WTC11 (cell line): ENCODE measurements around the gene ATG2A. TPM values are rescaled to one million over a fixed set of nuclear protein-coding genes. Genes with fewer than 3 reads are reported as not detected.

Experiments used
- ATAC-seq: fragments of 200-7000 bp; cut with Tn5 transposase; 2 replicates; pipeline ENCODE4 v1.10.0; 2021; ENCODE audit warnings: mild to moderate bottlenecking, moderate library complexity
- CTCF ChIA-PET: fragments of 300-600 bp; sonication (Branson Sonifier 250); formaldehyde crosslinking; loops from one replicate; lab custom pipeline; 2021; ENCODE audit warnings: antibody characterized with exemption; lab: Charles Lee
- POLR2A ChIA-PET: fragments of 350-600 bp; sonication (Branson Sonifier 250); formaldehyde crosslinking; loops from one replicate; lab custom pipeline; 2021; ENCODE audit warnings: antibody characterized with exemption; lab: Charles Lee
- DNase-seq: peaks from one replicate; pipeline ENCODE4 v3.0.0; 2021; ENCODE audit warnings: low spot score
- H3K27ac Mint-ChIP-seq: 2 replicates; pipeline ENCODE4 v1.8.0; 2021; ENCODE audit warnings: mixed read lengths
- H3K27me3 Mint-ChIP-seq: 2 replicates; pipeline ENCODE4 v1.8.0; 2021; ENCODE audit warnings: low read depth, mild to moderate bottlenecking, moderate library complexity, mixed read lengths
- H3K36me3 Mint-ChIP-seq: 2 replicates; pipeline ENCODE4 v1.8.0; 2021; ENCODE audit warnings: mixed read lengths
- H3K4me1 Mint-ChIP-seq: 2 replicates; pipeline ENCODE4 v1.8.0; 2022; ENCODE audit warnings: mixed read lengths
- H3K4me3 Mint-ChIP-seq: 2 replicates; pipeline ENCODE4 v1.8.0; 2021; ENCODE audit warnings: mild to moderate bottlenecking, moderate library complexity, mixed read lengths
- H3K9me3 Mint-ChIP-seq: 2 replicates; pipeline ENCODE4 v1.8.0; 2021; ENCODE audit warnings: mixed read lengths
- FOXJ3 ChIP-seq: sonication (generic); formaldehyde crosslinking; IDR thresholded peaks from 2 replicates; pipeline ENCODE4 v1.9.0; 2021; ENCODE audit warnings: missing genetic modification reagents, mild to moderate bottlenecking, borderline replicate concordance
- GABPB1 ChIP-seq: sonication (generic); formaldehyde crosslinking; IDR thresholded peaks from 2 replicates; pipeline ENCODE4 v1.8.1; 2023; ENCODE audit warnings: mild to moderate bottlenecking, missing genetic modification reagents
- GTF2I ChIP-seq: fragments of 250-450 bp; sonication (Bioruptor Pico); conservative IDR thresholded peaks from 2 replicates; pipeline ENCODE4 v1.4.0; 2021; ENCODE audit warnings: mild to moderate bottlenecking
- PRRX2 ChIP-seq: fragments of 250-450 bp; sonication (Bioruptor Pico); IDR thresholded peaks from 2 replicates; pipeline ENCODE4 v1.8.0; 2021; ENCODE audit warnings: mild to moderate bottlenecking
- RORB ChIP-seq: fragments of 250-450 bp; sonication (Bioruptor Pico); IDR thresholded peaks from 2 replicates; pipeline ENCODE4 v1.9.0; 2021; ENCODE audit warnings: mild to moderate bottlenecking
- SOX15 ChIP-seq: fragments of 250-450 bp; sonication (Bioruptor Pico); IDR thresholded peaks from 2 replicates; pipeline ENCODE4 v1.9.0; 2021; ENCODE audit warnings: mild to moderate bottlenecking
- TEAD1 ChIP-seq: sonication (generic); formaldehyde crosslinking; IDR thresholded peaks from 2 replicates; pipeline ENCODE4 v1.8.0; 2022; ENCODE audit warnings: mild to moderate bottlenecking, missing genetic modification reagents
- ZNF263 ChIP-seq: sonication (generic); formaldehyde crosslinking; IDR thresholded peaks from 2 replicates; pipeline ENCODE4 v1.8.1; 2022; ENCODE audit warnings: low read depth, mild to moderate bottlenecking, moderate library complexity, missing genetic modification reagents
- ZNF396 ChIP-seq: fragments of 250-450 bp; sonication (Bioruptor Pico); IDR thresholded peaks from 2 replicates; pipeline ENCODE4 v1.8.0; 2021; ENCODE audit warnings: mild to moderate bottlenecking, moderate library complexity, borderline replicate concordance
- ZNF423 ChIP-seq: fragments of 250-450 bp; sonication (Bioruptor Pico); IDR thresholded peaks from 2 replicates; pipeline ENCODE4 v2.1.2; 2022; ENCODE audit warnings: mild to moderate bottlenecking, moderate library complexity
- total RNA-seq: library from RNA; stranded (reverse); gene quantifications from 3 replicates; pipeline ENCODE4 v1.2.3, GENCODE V29; 2021
- TF ChIP-seq, protein P1 (sequence below): fragments of 250-450 bp; sonication (Bioruptor Pico); IDR thresholded peaks from 2 replicates; pipeline ENCODE4 v2.1.2; 2022; ENCODE audit warnings: mild to moderate bottlenecking, moderate library complexity
- TF ChIP-seq, protein P2 (sequence below): sonication (generic); formaldehyde crosslinking; conservative IDR thresholded peaks from 2 replicates; pipeline ENCODE4 v1.8.1; 2022; ENCODE audit warnings: mild to moderate bottlenecking, missing genetic modification reagents
- TF ChIP-seq, protein P3 (sequence below): fragments of 200-600 bp; IDR thresholded peaks from 2 replicates; pipeline ENCODE4 v1.8.0; 2022; ENCODE audit warnings: antibody characterized with exemption
- TF ChIP-seq, protein P4 (sequence below): sonication (generic); formaldehyde crosslinking; IDR thresholded peaks from 2 replicates; pipeline ENCODE4 v1.8.1; 2022; ENCODE audit warnings: missing genetic modification reagents, borderline replicate concordance
- TF ChIP-seq, protein P5 (sequence below): sonication (generic); formaldehyde crosslinking; IDR thresholded peaks from 2 replicates; pipeline ENCODE4 v1.8.1; 2023; ENCODE audit warnings: mild to moderate bottlenecking, missing genetic modification reagents, moderate library complexity
- TF ChIP-seq, protein P6 (sequence below): sonication (generic); formaldehyde crosslinking; IDR thresholded peaks from 2 replicates; pipeline ENCODE4 v1.8.1; 2023; ENCODE audit warnings: mild to moderate bottlenecking, missing genetic modification reagents, moderate library complexity

ATG2A gene
- total RNA-seq, 1 experiment from 2014 or later = 31.4 TPM

DNA sequence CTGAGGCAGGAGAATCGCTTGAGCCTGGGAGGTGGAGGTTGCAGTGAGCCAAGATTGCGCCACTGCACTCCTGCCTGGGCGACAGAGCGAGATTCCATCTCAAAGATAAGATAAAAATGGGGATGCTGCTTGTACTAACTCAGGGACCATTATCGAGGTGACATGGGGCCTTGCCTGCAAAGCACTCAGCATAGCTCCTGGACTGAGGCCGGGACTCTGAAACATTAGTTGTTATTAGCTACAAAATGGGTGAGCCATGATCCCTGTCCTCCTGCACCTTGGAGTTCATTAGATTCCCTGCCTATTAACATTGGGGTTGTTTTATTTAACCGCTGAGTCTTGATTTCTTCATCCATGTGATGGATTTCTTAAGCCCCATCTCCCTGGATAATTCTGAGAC, 12.6 kb upstream of the ATG2A start:
- no peaks in the 10 kb centered on the region for H3K9me3 Mint-ChIP-seq
- DNase-seq = no peak
- ATAC-seq = no peak
- no peak overlapping the region for H3K27ac Mint-ChIP-seq
- H3K36me3 Mint-ChIP-seq = peaks cover 3% of the 10 kb centered on the region
- peaks cover 4% of the 10 kb centered on the region for H3K4me1 Mint-ChIP-seq
- TF ChIP-seq, protein P1, sequence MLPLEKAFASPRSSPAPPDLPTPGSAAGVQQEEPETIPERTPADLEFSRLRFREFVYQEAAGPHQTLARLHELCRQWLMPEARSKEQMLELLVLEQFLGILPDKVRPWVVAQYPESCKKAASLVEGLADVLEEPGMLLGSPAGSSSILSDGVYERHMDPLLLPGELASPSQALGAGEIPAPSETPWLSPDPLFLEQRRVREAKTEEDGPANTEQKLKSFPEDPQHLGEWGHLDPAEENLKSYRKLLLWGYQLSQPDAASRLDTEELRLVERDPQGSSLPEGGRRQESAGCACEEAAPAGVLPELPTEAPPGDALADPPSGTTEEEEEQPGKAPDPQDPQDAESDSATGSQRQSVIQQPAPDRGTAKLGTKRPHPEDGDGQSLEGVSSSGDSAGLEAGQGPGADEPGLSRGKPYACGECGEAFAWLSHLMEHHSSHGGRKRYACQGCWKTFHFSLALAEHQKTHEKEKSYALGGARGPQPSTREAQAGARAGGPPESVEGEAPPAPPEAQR (CRISPR knock-in tag) = no peak
- TF ChIP-seq GTF2I (CRISPR knock-in tag) (no peak), ZNF396 (CRISPR knock-in tag) (no peak), RORB (CRISPR knock-in tag) (no peak), ZNF423 (CRISPR knock-in tag) (no peak), TEAD1 (CRISPR knock-in tag) (no peak), PRRX2 (CRISPR knock-in tag) (no peak), SOX15 (CRISPR knock-in tag) (no peak), GABPB1 (no peak)
- TF ChIP-seq, protein P2, sequence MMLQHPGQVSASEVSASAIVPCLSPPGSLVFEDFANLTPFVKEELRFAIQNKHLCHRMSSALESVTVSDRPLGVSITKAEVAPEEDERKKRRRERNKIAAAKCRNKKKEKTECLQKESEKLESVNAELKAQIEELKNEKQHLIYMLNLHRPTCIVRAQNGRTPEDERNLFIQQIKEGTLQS (CRISPR knock-in tag) = no peak
- TF ChIP-seq, protein P3, sequence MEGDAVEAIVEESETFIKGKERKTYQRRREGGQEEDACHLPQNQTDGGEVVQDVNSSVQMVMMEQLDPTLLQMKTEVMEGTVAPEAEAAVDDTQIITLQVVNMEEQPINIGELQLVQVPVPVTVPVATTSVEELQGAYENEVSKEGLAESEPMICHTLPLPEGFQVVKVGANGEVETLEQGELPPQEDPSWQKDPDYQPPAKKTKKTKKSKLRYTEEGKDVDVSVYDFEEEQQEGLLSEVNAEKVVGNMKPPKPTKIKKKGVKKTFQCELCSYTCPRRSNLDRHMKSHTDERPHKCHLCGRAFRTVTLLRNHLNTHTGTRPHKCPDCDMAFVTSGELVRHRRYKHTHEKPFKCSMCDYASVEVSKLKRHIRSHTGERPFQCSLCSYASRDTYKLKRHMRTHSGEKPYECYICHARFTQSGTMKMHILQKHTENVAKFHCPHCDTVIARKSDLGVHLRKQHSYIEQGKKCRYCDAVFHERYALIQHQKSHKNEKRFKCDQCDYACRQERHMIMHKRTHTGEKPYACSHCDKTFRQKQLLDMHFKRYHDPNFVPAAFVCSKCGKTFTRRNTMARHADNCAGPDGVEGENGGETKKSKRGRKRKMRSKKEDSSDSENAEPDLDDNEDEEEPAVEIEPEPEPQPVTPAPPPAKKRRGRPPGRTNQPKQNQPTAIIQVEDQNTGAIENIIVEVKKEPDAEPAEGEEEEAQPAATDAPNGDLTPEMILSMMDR = no peak
- TF ChIP-seq, protein P4, sequence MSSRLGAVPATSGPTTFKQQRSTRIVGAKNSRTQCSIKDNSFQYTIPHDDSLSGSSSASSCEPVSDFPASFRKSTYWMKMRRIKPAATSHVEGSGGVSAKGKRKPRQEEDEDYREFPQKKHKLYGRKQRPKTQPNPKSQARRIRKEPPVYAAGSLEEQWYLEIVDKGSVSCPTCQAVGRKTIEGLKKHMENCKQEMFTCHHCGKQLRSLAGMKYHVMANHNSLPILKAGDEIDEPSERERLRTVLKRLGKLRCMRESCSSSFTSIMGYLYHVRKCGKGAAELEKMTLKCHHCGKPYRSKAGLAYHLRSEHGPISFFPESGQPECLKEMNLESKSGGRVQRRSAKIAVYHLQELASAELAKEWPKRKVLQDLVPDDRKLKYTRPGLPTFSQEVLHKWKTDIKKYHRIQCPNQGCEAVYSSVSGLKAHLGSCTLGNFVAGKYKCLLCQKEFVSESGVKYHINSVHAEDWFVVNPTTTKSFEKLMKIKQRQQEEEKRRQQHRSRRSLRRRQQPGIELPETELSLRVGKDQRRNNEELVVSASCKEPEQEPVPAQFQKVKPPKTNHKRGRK (CRISPR knock-in tag) = no peak
- TF ChIP-seq, protein P5, sequence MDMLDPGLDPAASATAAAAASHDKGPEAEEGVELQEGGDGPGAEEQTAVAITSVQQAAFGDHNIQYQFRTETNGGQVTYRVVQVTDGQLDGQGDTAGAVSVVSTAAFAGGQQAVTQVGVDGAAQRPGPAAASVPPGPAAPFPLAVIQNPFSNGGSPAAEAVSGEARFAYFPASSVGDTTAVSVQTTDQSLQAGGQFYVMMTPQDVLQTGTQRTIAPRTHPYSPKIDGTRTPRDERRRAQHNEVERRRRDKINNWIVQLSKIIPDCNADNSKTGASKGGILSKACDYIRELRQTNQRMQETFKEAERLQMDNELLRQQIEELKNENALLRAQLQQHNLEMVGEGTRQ = no peak
- no peaks in the 10 kb centered on the region for H3K27me3 Mint-ChIP-seq
- ChIA-PET CTCF (interaction anchor here (0.6 to 1.2 kb wide), 2 partner anchors 42 to 1003 kb away, joined by 4 to 6 read pairs; no protein-coding TSS in a partner anchor), POLR2A (interaction anchor here (0.7 kb wide), 1 partner anchor 170 kb away, joined by 3 read pairs; the partner anchor contains the start of gene PYGM)
- H3K4me3 Mint-ChIP-seq = no peak overlapping the region

DNA sequence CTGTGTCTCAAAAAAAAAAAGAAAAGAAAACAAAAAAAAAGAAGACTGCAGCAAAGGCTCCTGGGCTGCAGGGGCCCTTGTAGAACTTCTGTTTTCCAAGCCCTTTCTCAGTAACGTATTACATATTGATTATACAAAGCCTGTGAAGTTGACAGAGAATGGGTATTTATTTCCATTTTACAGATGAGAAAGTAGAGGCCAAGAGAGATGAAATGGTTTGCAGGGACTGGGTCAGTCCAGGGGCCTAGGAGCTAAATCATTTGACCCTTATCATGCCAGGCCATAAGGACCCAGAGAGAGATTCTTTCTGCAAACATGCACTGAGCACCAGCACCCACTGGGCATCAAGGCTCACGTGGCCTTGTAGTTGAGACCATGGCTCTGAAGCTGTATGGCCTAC, 11.9 kb upstream of the ATG2A start:
- no peaks in the 10 kb centered on the region for H3K27me3 Mint-ChIP-seq
- CTCF ChIA-PET = no interaction called here
- no peaks in the 10 kb centered on the region; the same call in 1 of the 2 replicates for H3K4me1 Mint-ChIP-seq
- TF ChIP-seq, protein P6, sequence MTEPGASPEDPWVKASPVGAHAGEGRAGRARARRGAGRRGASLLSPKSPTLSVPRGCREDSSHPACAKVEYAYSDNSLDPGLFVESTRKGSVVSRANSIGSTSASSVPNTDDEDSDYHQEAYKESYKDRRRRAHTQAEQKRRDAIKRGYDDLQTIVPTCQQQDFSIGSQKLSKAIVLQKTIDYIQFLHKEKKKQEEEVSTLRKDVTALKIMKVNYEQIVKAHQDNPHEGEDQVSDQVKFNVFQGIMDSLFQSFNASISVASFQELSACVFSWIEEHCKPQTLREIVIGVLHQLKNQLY (CRISPR knock-in tag) = no peak
- no peak overlapping the region for H3K27ac Mint-ChIP-seq
- no peaks in the 10 kb centered on the region for H3K9me3 Mint-ChIP-seq
- ATAC-seq (no peak), DNase-seq (no peak)
- POLR2A ChIA-PET = no interaction called here
- no peak overlapping the region for H3K4me3 Mint-ChIP-seq
- peaks cover 3% of the 10 kb centered on the region for H3K36me3 Mint-ChIP-seq

DNA sequence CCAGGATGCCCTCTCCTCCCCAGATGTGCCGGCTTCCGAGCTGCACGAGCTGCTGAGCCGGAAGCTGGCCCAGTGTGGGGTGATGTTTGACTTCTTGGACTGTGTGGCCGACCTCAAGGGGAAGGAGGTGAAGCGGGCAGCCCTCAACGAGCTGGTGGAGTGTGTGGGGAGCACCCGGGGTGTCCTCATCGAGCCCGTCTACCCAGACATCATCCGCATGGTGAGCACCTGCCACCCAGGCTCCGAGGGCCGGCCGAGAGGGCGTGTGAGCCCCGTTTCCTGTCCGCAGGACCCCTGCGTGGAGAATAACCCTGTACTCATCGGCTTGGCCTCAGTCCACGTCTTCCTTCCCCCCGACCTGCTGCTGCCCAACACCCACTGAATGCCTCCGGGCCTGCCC, 9.7 kb upstream of the ATG2A start:
- ATAC-seq (no peak), DNase-seq (no peak)
- ChIA-PET CTCF (no interaction called here), POLR2A (no interaction called here)
- Mint-ChIP-seq H3K4me1 (no peaks in the 10 kb centered on the region; the same call in 1 of the 2 replicates), H3K36me3 (peaks cover 3% of the 10 kb centered on the region), H3K4me3 (no peak overlapping the region), H3K27ac (no peak overlapping the region)
- TF ChIP-seq ZNF263 (CRISPR knock-in tag) (no peak), FOXJ3 (CRISPR knock-in tag) (no peak)
- TF ChIP-seq, all 79 proteins: peak for 0
- Mint-ChIP-seq H3K27me3 (no peaks in the 10 kb centered on the region), H3K9me3 (no peaks in the 10 kb centered on the region)
